Activated CD4-positive, CD25-positive, alpha-beta regulatory T cell (primary cell): ENCODE measurements around the gene MKRN1.
"Not testable (repeated sequence)": the region's sequence is repeated elsewhere in the genome, so short reads cannot be mapped to it uniquely, and the experiment has no call there.

Experiments used
- DNase-seq, 4 experiments: peaks; one replicate each; lab custom pipeline; 2025; lab: John Stamatoyannopoulos, UW

Gene MKRN1

GRCh38 chr7:140435252-140435895, 43.9 kb downstream of the MKRN1 start:
- no peak for DNase-seq

DNA sequence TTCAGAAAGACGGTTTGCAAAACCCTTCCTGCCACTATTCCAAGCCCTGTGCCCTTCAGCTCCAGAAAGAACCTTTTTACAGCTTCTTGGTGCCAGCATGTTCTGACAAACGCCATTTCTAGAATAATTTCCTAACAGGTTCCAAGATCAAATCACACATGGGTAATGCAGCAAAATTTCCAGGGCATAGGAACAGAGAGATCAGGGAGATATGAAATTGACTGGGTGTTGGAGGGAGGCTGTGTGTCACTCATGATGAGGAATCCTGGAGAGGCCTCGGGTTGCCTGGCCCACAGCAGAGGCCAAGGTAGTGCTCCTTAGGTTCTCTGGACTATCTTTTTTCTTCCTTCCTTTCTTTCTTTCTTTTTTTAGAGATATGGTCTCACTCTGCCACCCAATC, 45.9 kb downstream of the MKRN1 start:
- no peak for DNase-seq

- no peak for DNase-seq
These were observed 53.2 kb downstream of the MKRN1 start for GRCh38 chr7:140426130-140426529.

GRCh38 chr7:140425718-140426117, 53.6 kb downstream of the MKRN1 start:
- DNase-seq: no peak

GRCh38 chr7:140423501-140423900, 55.8 kb downstream of the MKRN1 start:
- no peak for DNase-seq

DNA sequence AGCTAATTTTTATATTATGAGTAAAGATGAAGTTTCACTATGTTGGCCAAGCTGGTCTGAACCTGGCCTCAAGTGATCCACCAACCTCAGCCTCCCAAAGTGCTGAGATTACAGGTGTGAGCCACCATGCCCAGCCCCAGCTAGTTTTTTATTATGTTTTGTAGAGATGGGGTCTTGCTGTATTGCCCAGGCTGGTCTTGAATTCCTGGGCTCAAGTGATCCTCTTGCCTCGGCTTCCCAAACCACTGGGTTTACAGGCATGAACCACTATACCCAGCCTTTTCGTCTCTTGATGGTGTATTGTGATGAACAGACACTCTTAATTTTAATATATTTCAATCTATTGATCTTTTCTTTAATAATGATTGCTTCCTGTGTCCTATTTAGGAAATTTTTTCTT, 57.8 kb downstream of the MKRN1 start:
- DNase-seq: no peak

GRCh38 chr7:140418653-140419052, 60.7 kb downstream of the MKRN1 start:
- DNase-seq: no peak

DNA sequence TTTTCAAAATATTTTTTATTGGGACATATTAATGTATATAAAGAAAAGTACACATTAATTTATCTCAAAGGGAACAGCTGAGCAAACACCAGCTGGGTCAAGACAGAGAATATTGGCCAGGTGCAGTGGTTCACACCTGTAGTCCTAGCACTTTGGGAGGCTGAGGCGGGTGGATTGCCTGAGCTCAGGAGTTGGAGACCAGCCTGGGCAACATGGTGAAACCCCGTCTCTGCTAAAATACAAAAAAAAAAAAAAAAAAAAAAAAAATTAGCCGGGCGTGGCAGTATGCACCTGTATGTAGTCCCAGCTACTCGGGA, 61.2 kb downstream of the MKRN1 start:
- DNase-seq: not testable (repeated sequence)

- DNase-seq: no peak
These were observed 61.7 kb downstream of the MKRN1 start for GRCh38 chr7:140417456-140418155.

- no peak for DNase-seq
These were observed 62.7 kb downstream of the MKRN1 start for GRCh38 chr7:140416560-140416959.

DNA sequence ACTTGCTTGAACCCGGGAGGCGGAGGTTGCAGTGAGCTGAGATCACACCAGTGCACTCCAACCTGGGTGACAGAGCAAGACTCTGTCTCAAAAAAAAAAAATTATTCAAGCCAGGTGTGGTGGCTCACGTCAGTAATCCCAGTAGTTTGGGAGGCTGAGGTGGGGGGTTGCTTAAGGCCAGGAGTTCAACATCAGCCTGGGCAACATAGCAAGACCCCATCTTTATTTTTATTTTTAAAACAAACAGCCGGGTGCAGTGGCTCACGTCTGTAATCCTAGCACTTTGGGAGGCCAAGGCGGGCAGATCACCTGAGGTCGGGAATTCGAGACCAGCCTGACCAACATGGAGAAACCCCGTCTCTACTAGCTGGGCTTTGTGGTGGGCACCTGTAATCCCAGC, 63.5 kb downstream of the MKRN1 start:
- not testable (repeated sequence) for DNase-seq

DNA sequence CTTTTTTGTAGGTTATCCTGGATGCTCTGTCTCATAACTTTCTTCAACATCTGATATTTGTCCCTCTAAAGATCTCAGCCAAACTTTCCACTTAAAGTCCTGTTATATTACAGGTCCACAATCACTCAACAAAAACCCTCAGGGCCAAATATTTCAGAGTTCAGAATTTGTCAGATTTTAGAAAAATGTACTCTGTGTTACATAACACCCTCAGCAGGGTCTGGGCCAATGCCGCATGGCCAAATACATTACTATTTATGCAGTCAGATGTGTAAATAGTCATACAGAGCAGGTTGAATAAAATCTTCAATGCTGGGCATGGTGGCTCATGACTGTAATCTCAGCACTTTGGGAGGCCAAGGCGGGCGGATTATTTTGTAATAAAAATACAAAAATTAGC, 63.9 kb downstream of the MKRN1 start:
- DNase-seq: no peak

DNA sequence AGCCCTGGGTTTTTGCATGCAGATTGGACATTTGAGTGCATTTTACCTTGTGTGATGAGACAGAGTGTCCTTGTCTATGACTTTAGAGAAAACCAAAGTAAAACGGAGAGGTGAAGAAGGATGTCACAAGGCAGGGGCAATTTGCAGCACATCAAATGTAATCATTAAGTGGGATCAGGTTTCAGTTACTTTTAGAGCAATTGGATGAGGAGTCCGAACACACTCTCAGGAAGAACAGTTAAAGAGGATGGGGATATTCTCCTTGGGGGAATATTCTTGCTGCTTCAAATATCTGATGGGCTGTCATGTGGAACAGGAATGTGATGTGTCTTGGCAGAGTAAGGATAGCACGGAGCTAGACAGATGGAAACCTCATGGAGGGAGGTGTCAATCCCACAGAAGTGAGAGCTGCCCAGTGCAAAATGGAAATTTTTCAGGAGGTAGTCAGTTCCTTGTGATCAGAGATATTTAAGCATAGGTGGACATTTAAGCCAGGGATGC, 74.7 kb downstream of the MKRN1 start:
- no peak for DNase-seq

- peak in 3 of 4 experiments; percentile 13 to 17 (median 14) for DNase-seq
These were observed 75.3 kb downstream of the MKRN1 start, which contains the start of gene RAB19 for GRCh38 chr7:140403878-140404564. TSS of gene RAB19 (plus strand) at chr7:140404058. CDS start at chr7:140407647, 3,589 bp downstream.
